Hindlimb muscle (tissue), 1 donor: ENCODE measurements around the gene ASIC2. TPM values are rescaled to one million over a fixed set of nuclear protein-coding genes. Genes with fewer than 3 reads are reported as not detected.
A peak's percentile ranks its signal among the peaks of the same experiment; 100 is the strongest.

Source experiments
- DNase-seq: peaks from one replicate; pipeline ENCODE4 v3.0.0-alpha.2; 2013
- polyA plus RNA-seq: library from polyadenylated mRNA; unstranded; fragments of 120-200 nt; gene quantifications from one replicate; pipeline ENCODE4 v1.2.1, GENCODE V29; 2013; ENCODE audit not compliant: insufficient read length

Gene ASIC2
- polyA plus RNA-seq, 1 donor, result not detected

- DNase-seq, result peak; percentile 24
These were observed 140.3 kb downstream of the ASIC2 start for GRCh38 chr17:33152783-33153182.

- no peak for DNase-seq
These were observed 141.5 kb downstream of the ASIC2 start for GRCh38 chr17:33151565-33151964.

GRCh38 chr17:33145941-33146340, 147.2 kb downstream of the ASIC2 start:
- DNase-seq, result no peak

- no peak for DNase-seq
These were observed 148.3 kb downstream of the ASIC2 start for GRCh38 chr17:33144837-33145236.

GRCh38 chr17:33142705-33143299, 150.3 kb downstream of the ASIC2 start:
- DNase-seq, result peak; percentile 40

- DNase-seq, result no peak
These were observed 152.5 kb downstream of the ASIC2 start for GRCh38 chr17:33140413-33141099.

- DNase-seq, result no peak
These were observed 154.5 kb downstream of the ASIC2 start for GRCh38 chr17:33138627-33139026.

GRCh38 chr17:33137426-33137825, 155.7 kb downstream of the ASIC2 start:
- no peak for DNase-seq

- no peak for DNase-seq
These were observed 157.4 kb downstream of the ASIC2 start for GRCh38 chr17:33135691-33136090.

GRCh38 chr17:33131620-33132019, 161.5 kb downstream of the ASIC2 start:
- DNase-seq, result no peak

GRCh38 chr17:33127706-33128105, 165.4 kb downstream of the ASIC2 start:
- DNase-seq, result no peak

GRCh38 chr17:33126086-33126485, 167.0 kb downstream of the ASIC2 start:
- DNase-seq, result no peak

GRCh38 chr17:33125552-33125950, 167.5 kb downstream of the ASIC2 start:
- no peak for DNase-seq

- DNase-seq, result no peak
These were observed 168.1 kb downstream of the ASIC2 start for GRCh38 chr17:33124871-33125551.

GRCh38 chr17:33124185-33124584, 168.9 kb downstream of the ASIC2 start:
- DNase-seq, result no peak

- no peak for DNase-seq
These were observed 171.3 kb downstream of the ASIC2 start for GRCh38 chr17:33121756-33122155.

- no peak for DNase-seq
These were observed 171.8 kb downstream of the ASIC2 start for GRCh38 chr17:33121272-33121671.

GRCh38 chr17:33120103-33120502, 173.0 kb downstream of the ASIC2 start:
- peak; percentile 61 for DNase-seq

GRCh38 chr17:33118391-33119075, 174.6 kb downstream of the ASIC2 start:
- no peak for DNase-seq

GRCh38 chr17:33116021-33116551, 177.0 kb downstream of the ASIC2 start:
- DNase-seq, result no peak

GRCh38 chr17:33115366-33115765, 177.7 kb downstream of the ASIC2 start:
- no peak for DNase-seq

- no peak for DNase-seq
These were observed 179.1 kb downstream of the ASIC2 start for GRCh38 chr17:33113991-33114370.
